Activated CD4-positive, alpha-beta T cell treated with anti-CD3 and anti-CD28 coated beads, Interleukin-2, amount 10 ng/mL, durations not matched to agents 7 days and 5 days (primary cell): Measurements from ENCODE around the gene CLDN24. TPM values are rescaled to one million over a fixed set of nuclear protein-coding genes. Genes with fewer than 3 reads are reported as not detected.

Source experiments
- CTCF ChIA-PET: fragments of 350-600 bp; sonication (Branson Sonifier 250); formaldehyde crosslinking; loops from one replicate; lab custom pipeline; 2021; ENCODE audit warnings: antibody characterized with exemption; lab: Charles Lee
- POLR2A ChIA-PET: fragments of 350-600 bp; sonication (Branson Sonifier 250); formaldehyde crosslinking; loops from one replicate; lab custom pipeline; 2021; ENCODE audit warnings: antibody characterized with exemption; lab: Charles Lee
- DNase-seq: peaks from one replicate; pipeline ENCODE4 v3.0.0-alpha.2; 2020
- H3K27ac Mint-ChIP-seq: one replicate; pipeline ENCODE4 v1.8.0; 2021; ENCODE audit warnings: mild to moderate bottlenecking, moderate library complexity, mixed read lengths
- H3K27me3 Mint-ChIP-seq: one replicate; pipeline ENCODE4 v1.8.0; 2021; ENCODE audit warnings: mixed read lengths
- H3K36me3 Mint-ChIP-seq: one replicate; pipeline ENCODE4 v1.8.0; 2021; ENCODE audit warnings: low read depth, mixed read lengths
- H3K4me1 Mint-ChIP-seq: one replicate; pipeline ENCODE4 v1.8.0; 2021; ENCODE audit warnings: mixed read lengths
- H3K4me3 Mint-ChIP-seq: one replicate; pipeline ENCODE4 v1.8.0; 2021; ENCODE audit warnings: mild to moderate bottlenecking, moderate library complexity, mixed read lengths
- H3K9me3 Mint-ChIP-seq: one replicate; pipeline ENCODE4 v1.8.0; 2021; ENCODE audit warnings: mixed read lengths
- total RNA-seq, 2 experiments: library from RNA; stranded (reverse); gene quantifications; one replicate each; pipeline ENCODE4 v1.2.3, GENCODE V29; 2021

The CLDN24 gene
- total RNA-seq, 2 experiments from 2014 or later, result not detected

DNA sequence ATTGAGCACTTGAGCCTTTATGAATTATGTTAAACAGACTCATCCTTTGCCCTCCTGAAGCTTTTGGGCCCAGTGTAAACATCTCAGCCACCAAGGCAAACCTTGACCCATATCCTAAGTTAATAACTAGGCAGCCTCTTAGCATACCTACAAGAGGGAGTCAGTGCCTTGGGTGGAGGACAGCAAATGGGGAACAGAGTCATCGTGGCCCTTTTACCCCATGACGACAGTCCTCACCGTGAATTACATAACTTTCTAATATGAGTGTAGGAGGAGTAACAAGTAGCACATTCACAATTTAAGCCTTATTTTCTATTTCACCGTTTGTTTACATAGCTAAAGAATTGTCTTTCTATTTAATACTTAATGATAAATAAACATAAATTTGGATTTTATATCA, 18.9 kb downstream of the CLDN24 start:
- ChIA-PET CTCF (interaction anchor here (1.0 kb wide), 1 partner anchor 95 kb away, joined by 3 read pairs; no protein-coding TSS in a partner anchor), POLR2A (no interaction called here)
- Mint-ChIP-seq H3K27ac (no peak overlapping the region), H3K36me3 (no peaks in the 10 kb centered on the region), H3K9me3 (no peaks in the 10 kb centered on the region), H3K4me1 (no peaks in the 10 kb centered on the region), H3K4me3 (no peak overlapping the region), H3K27me3 (peaks cover 1% of the 10 kb centered on the region)
- DNase-seq, result no peak

DNA sequence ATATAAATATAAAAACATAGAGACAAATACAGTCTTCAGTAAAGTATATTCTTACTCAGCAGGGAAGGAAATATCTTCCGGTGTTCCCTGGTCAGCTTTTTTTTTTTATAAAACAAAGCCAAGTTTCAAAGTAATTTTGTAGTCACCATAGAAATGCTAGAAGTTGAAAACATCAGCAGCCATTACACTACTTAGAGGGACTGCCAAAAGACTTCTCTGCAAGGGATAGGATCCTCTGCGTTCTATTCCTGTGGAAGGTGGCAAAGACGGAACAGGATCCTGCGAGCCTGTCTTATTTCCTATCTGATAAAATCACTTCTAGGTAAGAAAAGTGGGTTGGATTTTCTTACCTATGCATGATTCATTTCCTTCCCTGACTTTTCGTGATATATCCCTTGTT, 21.6 kb downstream of the CLDN24 start:
- H3K36me3 Mint-ChIP-seq, result no peaks in the 10 kb centered on the region
- no peak for DNase-seq
- CTCF ChIA-PET, result no interaction called here
- H3K4me1 Mint-ChIP-seq, result no peaks in the 10 kb centered on the region
- no peak overlapping the region for H3K27ac Mint-ChIP-seq
- H3K9me3 Mint-ChIP-seq, result no peaks in the 10 kb centered on the region
- POLR2A ChIA-PET, result interaction anchor here (0.6 kb wide), 1 partner anchor 447 kb away, joined by 4 read pairs; no protein-coding TSS in a partner anchor
- H3K4me3 Mint-ChIP-seq, result no peak overlapping the region
- no peaks in the 10 kb centered on the region for H3K27me3 Mint-ChIP-seq

DNA sequence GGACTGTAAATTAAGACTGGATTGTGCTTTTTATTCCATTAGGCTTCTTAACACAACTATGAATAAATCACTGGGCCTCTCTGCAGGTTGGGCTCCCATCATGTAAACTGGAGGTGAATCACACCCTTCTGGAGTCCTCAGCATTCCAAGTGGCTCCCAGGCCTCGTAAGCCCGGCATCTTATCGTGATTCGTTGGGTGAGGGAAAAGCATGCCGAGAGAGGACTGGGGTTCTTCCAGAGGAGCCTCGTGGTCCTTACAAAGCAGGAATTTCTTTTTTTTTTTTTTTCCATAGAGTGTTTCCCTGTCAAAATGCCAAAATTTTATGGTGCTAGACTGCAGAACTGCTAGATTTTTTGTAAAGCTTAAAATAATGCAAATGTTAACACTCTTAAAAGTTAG, 22.2 kb downstream of the CLDN24 start:
- Mint-ChIP-seq H3K4me1 (no peaks in the 10 kb centered on the region), H3K27ac (no peak overlapping the region), H3K4me3 (no peak overlapping the region), H3K27me3 (no peaks in the 10 kb centered on the region), H3K36me3 (no peaks in the 10 kb centered on the region), H3K9me3 (no peaks in the 10 kb centered on the region)
- ChIA-PET CTCF (no interaction called here), POLR2A (no interaction called here)
- no peak for DNase-seq

DNA sequence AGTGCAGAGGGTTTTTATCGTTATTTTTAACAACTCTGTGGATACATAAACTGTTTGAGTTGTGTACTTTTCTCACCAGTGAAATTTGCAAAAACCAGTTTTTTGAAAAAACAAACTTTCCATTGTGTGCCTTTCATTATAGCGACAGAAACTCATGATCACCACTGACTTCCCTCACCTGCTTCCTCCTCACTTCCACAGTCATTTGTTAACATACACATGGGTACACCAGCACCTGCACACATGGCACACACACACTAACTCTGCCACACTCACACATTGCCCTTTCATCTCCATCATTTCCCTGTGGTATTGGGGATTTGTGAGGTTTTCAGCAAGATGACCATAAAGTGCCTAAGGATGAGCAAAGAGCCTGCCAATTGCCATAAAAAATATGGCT, 22.8 kb downstream of the CLDN24 start:
- Mint-ChIP-seq H3K4me1 (no peaks in the 10 kb centered on the region), H3K27ac (no peak overlapping the region), H3K27me3 (no peaks in the 10 kb centered on the region), H3K9me3 (no peaks in the 10 kb centered on the region), H3K4me3 (no peak overlapping the region), H3K36me3 (no peaks in the 10 kb centered on the region)
- ChIA-PET POLR2A (no interaction called here), CTCF (no interaction called here)
- no peak for DNase-seq

DNA sequence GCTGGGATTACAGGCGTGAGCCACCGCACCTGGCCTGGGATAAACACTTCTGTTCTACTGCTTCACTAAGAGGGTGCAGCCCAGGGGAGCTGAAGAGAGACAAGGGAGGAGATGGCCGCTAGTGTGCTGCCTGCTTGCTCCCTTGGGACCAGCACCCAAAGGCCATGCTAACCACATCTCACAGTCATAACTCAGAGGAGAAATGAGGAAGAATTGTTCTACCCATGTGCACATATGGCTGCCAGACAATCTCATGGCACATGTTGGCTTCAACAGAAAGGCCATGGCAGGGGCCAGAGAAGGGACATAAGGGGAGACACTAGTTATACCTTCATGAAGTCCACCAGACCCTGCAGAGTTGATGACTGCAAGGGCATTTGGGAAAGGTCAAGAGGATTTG, 24.6 kb downstream of the CLDN24 start:
- H3K4me3 Mint-ChIP-seq, result no peak overlapping the region
- DNase-seq, result no peak
- H3K9me3 Mint-ChIP-seq, result no peaks in the 10 kb centered on the region
- H3K36me3 Mint-ChIP-seq, result no peaks in the 10 kb centered on the region
- CTCF ChIA-PET, result interaction anchor here (0.6 kb wide), 2 partner anchors 99 to 1287 kb away, joined by 3 read pairs; no protein-coding TSS in a partner anchor
- no peak overlapping the region for H3K27ac Mint-ChIP-seq
- H3K4me1 Mint-ChIP-seq, result no peaks in the 10 kb centered on the region
- H3K27me3 Mint-ChIP-seq, result no peaks in the 10 kb centered on the region
- POLR2A ChIA-PET, result no interaction called here

DNA sequence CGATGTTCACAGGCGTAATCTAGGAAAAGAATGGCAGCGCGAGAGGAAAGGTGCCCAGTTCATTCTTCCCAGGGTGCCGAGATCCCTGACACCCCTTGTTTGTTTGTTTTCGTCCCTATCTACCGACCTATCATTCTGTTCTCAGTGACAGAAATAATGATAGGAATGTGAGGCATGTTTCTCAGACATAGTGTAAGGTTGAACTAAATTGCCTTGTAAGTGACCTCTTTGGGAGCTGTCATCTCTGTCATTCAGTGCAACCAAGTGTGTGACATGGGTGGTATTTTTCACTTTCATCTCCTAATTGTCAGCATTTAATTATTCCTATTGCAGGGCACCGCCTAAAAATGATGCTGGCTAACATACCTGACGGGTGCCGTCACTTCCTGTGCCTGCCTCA, 26.5 kb downstream of the CLDN24 start:
- ChIA-PET POLR2A (no interaction called here), CTCF (no interaction called here)
- Mint-ChIP-seq H3K4me1 (no peaks in the 10 kb centered on the region), H3K9me3 (no peaks in the 10 kb centered on the region), H3K4me3 (no peak overlapping the region), H3K27me3 (no peaks in the 10 kb centered on the region), H3K36me3 (no peaks in the 10 kb centered on the region), H3K27ac (no peak overlapping the region)
- no peak for DNase-seq

DNA sequence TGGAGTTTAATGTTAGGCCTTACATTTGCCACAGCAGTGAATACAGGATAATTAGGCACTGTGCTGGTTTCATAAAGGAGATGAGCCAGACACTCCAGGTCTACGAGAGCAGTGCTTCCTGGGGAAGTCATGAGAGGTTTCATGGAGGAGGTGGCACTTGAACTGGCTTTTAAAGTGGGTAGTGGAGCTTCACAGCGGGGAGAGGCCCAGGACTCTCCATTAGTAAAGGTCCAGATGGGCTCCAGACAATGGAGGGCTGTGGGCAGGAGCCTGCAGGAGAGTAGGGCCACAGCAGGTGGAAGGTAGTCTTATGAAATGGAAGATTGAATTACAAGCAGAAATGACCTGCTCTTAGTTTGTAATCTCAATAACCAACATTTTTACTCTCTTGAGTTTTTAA, 31.2 kb downstream of the CLDN24 start:
- no peak for DNase-seq
- no peak overlapping the region for H3K27ac Mint-ChIP-seq
- H3K9me3 Mint-ChIP-seq, result no peaks in the 10 kb centered on the region
- H3K4me1 Mint-ChIP-seq, result no peaks in the 10 kb centered on the region
- H3K36me3 Mint-ChIP-seq, result no peaks in the 10 kb centered on the region
- no peak overlapping the region for H3K4me3 Mint-ChIP-seq
- no peaks in the 10 kb centered on the region for H3K27me3 Mint-ChIP-seq
- ChIA-PET POLR2A (no interaction called here), CTCF (interaction anchor here (0.6 kb wide), 1 partner anchor 1069 kb away, joined by 5 read pairs; no protein-coding TSS in a partner anchor)

DNA sequence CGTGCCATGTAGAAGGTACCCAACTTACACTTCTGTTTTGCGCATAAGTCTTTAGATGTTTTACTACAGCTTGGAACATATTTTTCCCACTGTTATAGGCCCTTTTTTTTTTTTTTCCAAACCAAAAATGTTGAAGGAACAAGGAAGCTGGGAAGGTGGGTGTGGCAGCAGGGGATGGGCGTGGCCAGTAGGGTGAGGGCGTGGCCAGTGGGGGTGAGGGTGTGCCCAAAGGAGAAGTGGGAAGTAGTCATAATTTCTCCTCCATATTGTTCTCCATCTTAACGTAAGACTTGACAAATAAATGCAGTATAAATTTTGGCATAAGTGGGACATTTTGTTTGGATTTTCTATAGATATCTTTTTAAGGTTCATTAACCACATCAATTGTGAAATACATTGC, 32.5 kb downstream of the CLDN24 start:
- Mint-ChIP-seq H3K4me3 (no peak overlapping the region), H3K27ac (no peak overlapping the region), H3K9me3 (no peaks in the 10 kb centered on the region), H3K36me3 (no peaks in the 10 kb centered on the region), H3K27me3 (no peaks in the 10 kb centered on the region), H3K4me1 (no peaks in the 10 kb centered on the region)
- ChIA-PET POLR2A (no interaction called here), CTCF (no interaction called here)
- no peak for DNase-seq

DNA sequence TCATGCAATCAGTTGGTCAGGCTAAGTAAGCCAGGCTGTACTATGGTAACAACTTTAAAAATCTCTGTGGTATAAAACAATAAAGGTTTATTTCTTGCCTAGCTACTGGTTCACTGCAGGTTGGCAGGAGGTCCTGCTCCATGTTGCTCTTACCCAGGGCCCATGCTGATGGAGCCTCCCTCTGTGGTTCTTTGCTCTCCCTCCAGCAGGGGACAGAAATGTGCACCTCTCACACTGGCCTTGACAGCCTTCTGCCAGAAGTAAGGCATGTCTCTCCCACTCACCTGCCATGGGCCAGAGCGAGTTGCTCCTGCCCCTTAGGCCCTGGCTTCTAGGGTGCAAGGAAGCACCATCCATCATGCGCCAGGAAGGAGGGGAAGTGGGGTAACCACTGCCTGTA, 33.3 kb downstream of the CLDN24 start:
- CTCF ChIA-PET, result no interaction called here

DNA sequence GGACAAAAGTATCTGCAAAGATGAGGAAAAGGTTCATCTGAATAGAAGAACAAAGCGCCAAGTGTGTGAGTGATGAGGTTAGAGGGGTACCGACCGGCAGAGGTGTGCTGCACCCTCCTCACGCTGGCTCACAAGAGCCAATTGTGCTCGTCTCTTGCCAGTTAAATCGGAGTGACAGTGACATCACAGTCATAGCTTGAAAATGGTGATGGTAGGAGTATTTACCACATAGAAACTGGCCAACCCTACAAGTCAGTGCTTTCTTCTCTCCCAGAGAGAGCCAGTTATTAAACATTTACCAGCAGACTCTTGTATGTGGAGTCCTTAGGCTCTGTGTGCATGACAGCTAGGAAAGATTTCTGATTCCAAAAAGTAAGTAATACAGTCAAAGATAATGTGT, 34.5 kb downstream of the CLDN24 start:
- ChIA-PET CTCF (no interaction called here), POLR2A (no interaction called here)
- Mint-ChIP-seq H3K27me3 (no peaks in the 10 kb centered on the region), H3K4me3 (no peak overlapping the region), H3K36me3 (no peaks in the 10 kb centered on the region), H3K9me3 (no peaks in the 10 kb centered on the region), H3K27ac (no peak overlapping the region), H3K4me1 (no peaks in the 10 kb centered on the region)
- DNase-seq, result no peak

More for the DNA sequence above, 33.3 kb downstream of the CLDN24 start:
- H3K27me3 Mint-ChIP-seq, result no peaks in the 10 kb centered on the region
- H3K9me3 Mint-ChIP-seq, result no peaks in the 10 kb centered on the region
- H3K27ac Mint-ChIP-seq, result no peak overlapping the region
- no peak for DNase-seq
- POLR2A ChIA-PET, result interaction anchor here (0.6 kb wide), 1 partner anchor 35 kb away, joined by 3 read pairs; no protein-coding TSS in a partner anchor
- no peaks in the 10 kb centered on the region for H3K36me3 Mint-ChIP-seq
- no peaks in the 10 kb centered on the region for H3K4me1 Mint-ChIP-seq
- no peak overlapping the region for H3K4me3 Mint-ChIP-seq

DNA sequence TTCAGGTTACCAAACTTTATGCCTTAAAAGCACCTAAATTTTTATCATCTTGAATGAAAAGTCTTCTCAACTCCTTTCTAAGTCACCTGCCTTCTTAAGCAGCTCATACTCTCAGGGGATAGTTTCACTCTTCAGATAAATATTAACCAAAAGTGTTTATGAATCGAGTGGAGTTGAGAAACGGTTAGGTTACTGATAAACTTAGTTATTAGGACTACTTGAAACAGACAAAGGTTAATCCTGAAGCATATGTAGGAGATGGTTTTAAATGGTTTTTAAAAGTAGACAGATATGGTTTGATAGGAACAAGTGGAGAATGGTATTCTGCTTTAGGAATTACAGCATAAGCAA, 34.9 kb downstream of the CLDN24 start:
- Mint-ChIP-seq H3K27ac (no peak overlapping the region), H3K9me3 (no peaks in the 10 kb centered on the region), H3K4me1 (no peaks in the 10 kb centered on the region), H3K27me3 (no peaks in the 10 kb centered on the region), H3K4me3 (no peak overlapping the region), H3K36me3 (no peaks in the 10 kb centered on the region)
- CTCF ChIA-PET, result no interaction called here
- DNase-seq, result no peak
- POLR2A ChIA-PET, result no interaction called here

DNA sequence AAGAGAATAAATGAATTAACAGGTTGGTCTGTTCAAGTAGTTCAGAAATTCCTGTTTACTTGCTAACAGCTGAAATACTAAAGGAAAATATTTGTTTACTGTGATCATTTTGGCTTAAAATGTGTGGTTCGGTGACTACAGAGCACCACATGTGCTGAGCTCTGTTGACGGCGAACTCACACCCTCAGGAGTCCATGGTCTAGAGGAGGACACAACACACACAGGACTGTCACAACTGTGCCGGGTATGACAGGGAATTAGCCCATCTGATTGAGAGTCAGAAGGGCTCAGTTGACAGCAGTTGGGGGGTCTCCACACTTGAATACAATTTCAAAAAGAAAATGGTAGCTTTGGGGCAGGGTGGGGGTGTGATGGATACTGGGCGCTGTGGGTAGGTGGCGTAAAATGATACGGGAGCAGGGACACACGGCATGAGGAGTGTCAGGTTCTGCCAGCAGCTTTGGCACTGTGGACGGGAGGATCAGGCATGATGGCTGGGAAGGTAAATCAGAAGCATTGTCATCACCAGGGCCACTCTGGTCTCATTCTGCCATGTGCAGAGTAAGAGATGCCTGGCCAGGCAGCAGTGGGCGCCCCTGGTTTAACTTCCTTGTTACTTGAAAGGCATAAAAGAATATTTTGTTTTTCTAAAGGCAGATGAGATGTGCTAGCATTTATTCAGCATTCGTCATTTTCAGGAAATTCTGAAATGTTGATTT, 35.5 kb downstream of the CLDN24 start:
- no peaks in the 10 kb centered on the region for H3K4me1 Mint-ChIP-seq
- no peaks in the 10 kb centered on the region for H3K9me3 Mint-ChIP-seq
- POLR2A ChIA-PET, result no interaction called here
- H3K27ac Mint-ChIP-seq, result no peak overlapping the region
- H3K36me3 Mint-ChIP-seq, result no peaks in the 10 kb centered on the region
- CTCF ChIA-PET, result no interaction called here
- H3K27me3 Mint-ChIP-seq, result no peaks in the 10 kb centered on the region
- H3K4me3 Mint-ChIP-seq, result no peak overlapping the region
- DNase-seq, result no peak

DNA sequence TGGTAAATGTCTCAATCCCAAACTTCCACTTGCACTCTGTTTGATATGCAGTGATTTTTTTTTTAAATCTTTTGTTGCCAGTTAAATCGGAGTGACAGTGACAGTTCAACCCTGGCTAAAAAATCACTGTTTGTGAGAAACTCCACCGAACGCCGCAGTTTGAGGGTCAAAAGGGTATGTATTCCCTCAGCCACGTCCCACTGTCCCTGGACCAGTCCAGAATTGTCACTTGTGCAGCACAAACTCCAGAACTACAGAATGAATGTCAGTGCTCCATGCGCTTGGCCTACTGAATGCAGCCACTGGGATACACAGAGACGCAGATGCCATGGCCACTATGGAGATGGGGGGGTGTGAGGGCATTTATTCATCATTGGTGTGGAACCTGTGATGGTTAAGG, 36.3 kb downstream of the CLDN24 start:
- CTCF ChIA-PET, result no interaction called here
- H3K9me3 Mint-ChIP-seq, result no peaks in the 10 kb centered on the region

DNA sequence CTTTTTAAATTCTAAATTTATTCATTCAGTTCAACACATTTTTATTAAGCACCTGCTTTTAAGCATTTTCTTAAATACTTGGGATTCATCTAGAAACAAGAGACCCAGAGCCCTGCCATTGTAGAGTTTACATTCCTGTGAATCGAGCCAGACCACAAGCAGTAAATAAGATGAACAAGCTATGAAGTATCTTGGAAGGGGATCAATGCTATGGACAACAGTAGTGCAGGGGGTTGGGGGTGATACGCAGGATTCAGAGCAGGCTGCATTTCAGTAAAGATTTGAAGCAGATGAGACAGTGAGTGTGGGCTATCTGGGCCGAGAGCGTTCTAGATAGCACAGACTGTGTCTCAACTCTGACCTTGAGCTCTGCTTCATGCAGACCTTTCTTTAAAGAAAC, 37.3 kb downstream of the CLDN24 start:
- no peak overlapping the region for H3K4me3 Mint-ChIP-seq
- CTCF ChIA-PET, result no interaction called here
- no peaks in the 10 kb centered on the region for H3K9me3 Mint-ChIP-seq
- H3K27me3 Mint-ChIP-seq, result peaks cover under 1% of the 10 kb centered on the region
- no peak for DNase-seq
- H3K27ac Mint-ChIP-seq, result no peak overlapping the region
- POLR2A ChIA-PET, result no interaction called here
- no peaks in the 10 kb centered on the region for H3K4me1 Mint-ChIP-seq
- no peaks in the 10 kb centered on the region for H3K36me3 Mint-ChIP-seq

More for the DNA sequence above, 36.3 kb downstream of the CLDN24 start:
- no peaks in the 10 kb centered on the region for H3K4me1 Mint-ChIP-seq
- no peaks in the 10 kb centered on the region for H3K27me3 Mint-ChIP-seq
- H3K36me3 Mint-ChIP-seq, result no peaks in the 10 kb centered on the region
- DNase-seq, result no peak
- no peak overlapping the region for H3K27ac Mint-ChIP-seq
- H3K4me3 Mint-ChIP-seq, result no peak overlapping the region
- POLR2A ChIA-PET, result no interaction called here
